Thoracic aorta endothelial cell (primary cell): ENCODE results near the gene FBXO3. TPM values are rescaled to one million over a fixed set of nuclear protein-coding genes. Genes with fewer than 3 reads are reported as not detected.

Experiments
- total RNA-seq: library from RNA; depleted of rRNA; stranded (reverse); fragments of >200 nt; gene quantifications from 2 replicates; pipeline ENCODE4 v1.2.3, GENCODE V29; 2012

The FBXO3 gene, protein sequence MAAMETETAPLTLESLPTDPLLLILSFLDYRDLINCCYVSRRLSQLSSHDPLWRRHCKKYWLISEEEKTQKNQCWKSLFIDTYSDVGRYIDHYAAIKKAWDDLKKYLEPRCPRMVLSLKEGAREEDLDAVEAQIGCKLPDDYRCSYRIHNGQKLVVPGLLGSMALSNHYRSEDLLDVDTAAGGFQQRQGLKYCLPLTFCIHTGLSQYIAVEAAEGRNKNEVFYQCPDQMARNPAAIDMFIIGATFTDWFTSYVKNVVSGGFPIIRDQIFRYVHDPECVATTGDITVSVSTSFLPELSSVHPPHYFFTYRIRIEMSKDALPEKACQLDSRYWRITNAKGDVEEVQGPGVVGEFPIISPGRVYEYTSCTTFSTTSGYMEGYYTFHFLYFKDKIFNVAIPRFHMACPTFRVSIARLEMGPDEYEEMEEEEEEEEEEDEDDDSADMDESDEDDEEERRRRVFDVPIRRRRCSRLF
- total RNA-seq: 31.8 and 45.3 TPM in 2 replicates

DNA sequence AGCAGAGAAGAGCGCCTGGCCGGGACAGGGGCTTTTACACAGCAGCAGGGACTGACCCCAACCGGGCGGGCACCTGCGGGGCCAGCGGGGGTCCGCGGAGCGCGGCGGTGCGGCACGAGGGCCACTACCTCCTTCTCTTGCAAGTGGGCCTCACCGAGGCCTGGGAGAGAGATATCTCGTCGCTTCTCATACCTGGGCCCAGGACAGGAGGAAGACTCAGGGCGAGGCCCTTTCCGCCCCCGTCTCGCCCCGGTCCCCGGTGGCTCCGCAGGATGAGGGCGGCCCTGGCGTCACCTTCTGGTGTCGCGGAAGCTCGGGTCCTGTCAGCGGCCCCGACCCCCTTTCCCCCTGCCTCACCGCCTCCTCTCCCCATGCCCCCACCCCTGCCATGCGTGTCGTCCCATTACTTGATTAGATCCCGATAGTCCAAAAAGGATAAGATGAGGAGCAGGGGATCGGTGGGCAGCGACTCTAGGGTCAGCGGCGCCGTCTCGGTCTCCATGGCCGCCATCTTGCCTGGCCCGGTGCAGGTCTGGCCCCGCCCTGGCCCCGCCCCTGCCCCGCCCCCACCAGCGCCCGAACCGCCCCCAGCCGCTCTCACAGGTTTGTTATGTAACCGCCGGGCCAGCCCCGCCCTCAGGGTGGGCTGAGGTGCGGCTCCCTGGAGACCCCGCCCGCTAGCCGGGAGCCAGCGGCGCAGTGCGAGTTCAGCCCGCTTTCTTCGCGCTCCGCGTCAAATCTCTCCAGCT lies at the start of gene FBXO3:
Gene FBXO3, minus strand, starts transcription at position 534 of the 749 bp plus-strand sequence. Its CDS starts 23 bp downstream, at position 511.

DNA sequence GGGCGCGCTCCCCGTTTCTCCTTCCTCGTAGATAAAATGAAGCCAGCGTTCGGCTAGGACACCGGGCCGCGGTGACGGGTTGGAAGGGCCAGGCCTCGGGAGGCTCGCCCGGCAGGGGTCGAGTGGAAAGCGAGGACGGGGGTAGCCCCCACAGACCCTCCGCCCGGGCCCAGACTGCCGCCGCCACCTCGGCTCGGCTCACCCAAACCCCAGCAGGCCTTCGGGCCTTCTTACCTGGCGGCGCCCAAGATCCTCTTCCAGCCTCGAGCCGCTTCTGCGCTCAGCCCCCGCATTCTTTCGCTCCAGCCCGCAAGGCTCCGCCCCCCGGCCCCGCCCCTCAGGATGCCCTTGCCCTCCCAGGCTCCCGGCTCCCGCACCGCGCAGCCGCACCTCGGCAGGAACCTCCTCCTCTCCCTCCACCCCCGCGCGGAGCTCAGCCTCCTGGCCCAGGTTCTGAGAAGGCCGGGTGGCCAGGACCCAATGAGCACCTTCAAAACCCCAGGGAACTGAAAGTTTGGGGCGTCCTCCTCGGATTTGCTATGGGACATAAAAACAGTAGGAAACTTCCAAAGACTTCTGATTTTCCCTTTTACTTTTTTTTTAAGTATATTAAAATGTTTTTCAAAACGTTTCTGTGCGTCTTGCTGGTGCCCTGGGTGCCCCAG lies 38.0 kb downstream of the FBXO3 start, which contains the start of gene CD59:
Gene CD59, minus strand, starts transcription at position 276 of the 665 bp plus-strand sequence. CDS start 13,978 bp downstream, outside the sequence.

DNA sequence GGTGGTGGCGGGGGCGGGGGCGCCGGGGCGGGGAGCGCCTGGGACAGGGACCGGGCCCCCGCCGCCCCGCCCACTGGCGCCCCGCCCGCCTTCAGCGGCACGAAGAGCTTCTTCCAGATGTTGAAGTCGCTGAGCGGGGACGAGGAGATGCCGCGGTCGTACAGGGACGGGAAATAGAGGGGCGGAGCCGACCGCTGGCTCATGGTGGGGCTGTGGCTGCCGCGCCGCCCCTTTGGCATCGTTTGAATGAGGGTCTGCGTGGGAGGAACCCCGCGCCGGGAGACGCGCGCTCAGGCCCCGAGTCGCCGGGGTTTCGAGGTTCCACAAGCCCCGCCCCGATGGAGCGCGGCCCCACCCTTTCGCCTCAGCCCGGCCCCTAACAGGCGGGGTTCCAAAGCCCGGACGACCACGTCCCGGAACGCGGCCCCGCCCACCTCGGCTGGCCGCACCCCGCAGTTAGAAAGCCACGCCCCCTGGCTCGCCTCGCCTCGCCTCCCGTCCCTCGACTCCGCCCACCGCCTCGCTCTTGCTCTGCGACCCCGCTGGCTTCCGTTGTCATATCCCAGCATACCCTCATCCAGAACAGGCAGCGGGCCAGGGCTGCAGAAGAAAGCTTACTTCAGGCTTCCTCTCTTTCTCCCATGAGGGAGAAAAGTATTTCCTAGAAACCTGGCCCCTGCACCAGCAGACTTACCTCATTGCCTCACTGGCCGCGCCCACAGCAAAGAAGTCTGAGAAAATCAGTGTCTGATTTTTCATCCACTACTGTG lies 73.6 kb downstream of the FBXO3 start, which contains the start of gene C11orf91:
Gene C11orf91, minus strand, starts transcription at position 325 of the 770 bp plus-strand sequence. Its CDS starts 86 bp downstream, at position 239.

Other genes with a start within 250 kb of the FBXO3 start
- gene C11orf91, start 73.7 kb downstream of the FBXO3 start, total RNA-seq: 0.22 and 0.27 TPM in 2 replicates
- 921 and 1,479 TPM in 2 replicates for gene CD59, start 38.1 kb downstream of the FBXO3 start, total RNA-seq
- gene LMO2, start 117.6 kb upstream of the FBXO3 start, total RNA-seq: 23.0 and 37.8 TPM in 2 replicates